Pulmonary artery endothelial cell (primary cell): ENCODE measurements around the gene VAC14. TPM values are rescaled to one million over a fixed set of nuclear protein-coding genes. Genes with fewer than 3 reads are reported as not detected.

ENCODE experiments used
- DNase-seq: peaks from one replicate; pipeline ENCODE4 v3.0.0-alpha.2; 2011; ENCODE audit warnings: low read depth, low spot score
- total RNA-seq: library from RNA; depleted of rRNA; stranded (reverse); fragments of >200 nt; gene quantifications from 2 replicates; pipeline ENCODE4 v1.2.3, GENCODE V29; 2014

Gene VAC14
- total RNA-seq, 1 donor from 2014 or later, result 22.3 TPM

- DNase-seq, result no peak
Observed at GRCh38 chr16:70786020-70786755, 14.8 kb downstream of the VAC14 start.

- no peak for DNase-seq
Observed at GRCh38 chr16:70784692-70785555, 16.0 kb downstream of the VAC14 start.

GRCh38 chr16:70782237-70782636 lies 18.7 kb downstream of the VAC14 start:
- DNase-seq, result no peak

- no peak for DNase-seq
Observed at GRCh38 chr16:70781800-70782199, 19.2 kb downstream of the VAC14 start.

- DNase-seq, result no peak
Observed at GRCh38 chr16:70780546-70780945, 20.4 kb downstream of the VAC14 start.

GRCh38 chr16:70779361-70779760 lies 21.6 kb downstream of the VAC14 start:
- no peak for DNase-seq

GRCh38 chr16:70778901-70779309 lies 22.1 kb downstream of the VAC14 start:
- DNase-seq, result no peak

GRCh38 chr16:70777973-70778406 lies 23.0 kb downstream of the VAC14 start:
- DNase-seq, result no peak

- DNase-seq, result no peak
Observed at GRCh38 chr16:70777496-70777895, 23.5 kb downstream of the VAC14 start.

- no peak for DNase-seq
Observed at GRCh38 chr16:70775399-70775798, 25.6 kb downstream of the VAC14 start.

GRCh38 chr16:70774261-70774660 lies 26.7 kb downstream of the VAC14 start:
- DNase-seq, result no peak

GRCh38 chr16:70772493-70772892 lies 28.5 kb downstream of the VAC14 start:
- DNase-seq, result no peak

- no peak for DNase-seq
Observed at GRCh38 chr16:70770626-70771552, 30.1 kb downstream of the VAC14 start.

GRCh38 chr16:70770291-70770625 lies 30.7 kb downstream of the VAC14 start:
- no peak for DNase-seq

- DNase-seq, result no peak
Observed at GRCh38 chr16:70769761-70770160, 31.2 kb downstream of the VAC14 start.

GRCh38 chr16:70769131-70769530 lies 31.8 kb downstream of the VAC14 start:
- DNase-seq, result no peak

GRCh38 chr16:70768203-70768580 lies 32.8 kb downstream of the VAC14 start:
- no peak for DNase-seq

- DNase-seq, result no peak
Observed at GRCh38 chr16:70767377-70768202, 33.4 kb downstream of the VAC14 start.

- no peak for DNase-seq
Observed at GRCh38 chr16:70766658-70767057, 34.3 kb downstream of the VAC14 start.

- no peak for DNase-seq
Observed at GRCh38 chr16:70766176-70766575, 34.8 kb downstream of the VAC14 start.

- DNase-seq, result no peak
Observed at GRCh38 chr16:70765491-70765890, 35.5 kb downstream of the VAC14 start.
